Measurements from ENCODE around the gene GABRG3. TPM values are rescaled to one million over a fixed set of nuclear protein-coding genes. Genes with fewer than 3 reads are reported as not detected.

GABRG3 gene
- total and polyA plus RNA-seq, 4 donors: 0.02 to 0.19 TPM; not detected in 2

DNA sequence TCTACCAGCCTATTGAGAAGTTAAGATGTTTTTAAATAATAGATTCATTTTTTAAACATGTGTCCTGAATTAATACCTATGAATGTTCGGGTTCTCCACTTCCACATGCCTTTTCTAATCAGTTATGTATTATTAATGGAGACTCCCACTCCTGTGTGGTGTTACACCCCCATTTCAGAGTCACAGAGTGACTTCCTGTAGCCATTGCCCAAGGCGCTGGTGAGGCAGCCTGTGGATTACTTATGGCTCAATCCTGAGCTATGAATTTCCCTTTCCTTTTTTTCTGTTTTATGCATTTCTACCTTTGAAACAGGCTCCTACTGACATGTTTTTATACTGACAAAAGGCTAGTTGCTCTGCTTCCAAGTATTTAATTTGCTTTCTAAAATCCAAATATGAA, 162.3 kb downstream of the GABRG3 start:
- peaks cover 0 to 6% (median 0%) of the 10 kb centered on the region in 4 donors for H3K27me3 ChIP-seq (ENCODE audit: control insufficient read depth in 4 of 4, insufficient read depth in 4 of 4, low read length in 3 of 4)
- H3K9ac ChIP-seq (ENCODE audit: low read depth in 1 of 2, low read length in 2 of 2): no peak overlapping the region
- 35% methylated on average over 2 of the region's 2 CpGs for WGBS
- H3K4me3 ChIP-seq (ENCODE audit: low read depth in 1 of 3, low read length in 3 of 3): no peak overlapping the region
- no peaks in the 10 kb centered on the region for H3K4me1 ChIP-seq (ENCODE audit: control insufficient read depth in 4 of 4, insufficient read depth in 4 of 4, low read length in 3 of 4)
- H3K36me3 ChIP-seq (ENCODE audit: control insufficient read depth in 4 of 4, insufficient read depth in 3 of 4, low read depth in 1 of 4, low read length in 3 of 4): no peaks in the 10 kb centered on the region
- H3K27ac ChIP-seq (ENCODE audit: low read depth in 1 of 2, low read length in 2 of 2): no peak overlapping the region
- peaks cover 0 to 2% (median 0%) of the 10 kb centered on the region in 4 donors for H3K9me3 ChIP-seq (ENCODE audit: control insufficient read depth in 4 of 4, low read length in 3 of 4)
- no peak for DNase-seq (ENCODE audit: low spot score)
- TF ChIP-seq YY1 (IDR thresholded peaks at IDR 0.05) (no peak), FOXA2 (IDR thresholded peaks at IDR 0.05) (no peak)
- TF ChIP-seq, protein P1, sequence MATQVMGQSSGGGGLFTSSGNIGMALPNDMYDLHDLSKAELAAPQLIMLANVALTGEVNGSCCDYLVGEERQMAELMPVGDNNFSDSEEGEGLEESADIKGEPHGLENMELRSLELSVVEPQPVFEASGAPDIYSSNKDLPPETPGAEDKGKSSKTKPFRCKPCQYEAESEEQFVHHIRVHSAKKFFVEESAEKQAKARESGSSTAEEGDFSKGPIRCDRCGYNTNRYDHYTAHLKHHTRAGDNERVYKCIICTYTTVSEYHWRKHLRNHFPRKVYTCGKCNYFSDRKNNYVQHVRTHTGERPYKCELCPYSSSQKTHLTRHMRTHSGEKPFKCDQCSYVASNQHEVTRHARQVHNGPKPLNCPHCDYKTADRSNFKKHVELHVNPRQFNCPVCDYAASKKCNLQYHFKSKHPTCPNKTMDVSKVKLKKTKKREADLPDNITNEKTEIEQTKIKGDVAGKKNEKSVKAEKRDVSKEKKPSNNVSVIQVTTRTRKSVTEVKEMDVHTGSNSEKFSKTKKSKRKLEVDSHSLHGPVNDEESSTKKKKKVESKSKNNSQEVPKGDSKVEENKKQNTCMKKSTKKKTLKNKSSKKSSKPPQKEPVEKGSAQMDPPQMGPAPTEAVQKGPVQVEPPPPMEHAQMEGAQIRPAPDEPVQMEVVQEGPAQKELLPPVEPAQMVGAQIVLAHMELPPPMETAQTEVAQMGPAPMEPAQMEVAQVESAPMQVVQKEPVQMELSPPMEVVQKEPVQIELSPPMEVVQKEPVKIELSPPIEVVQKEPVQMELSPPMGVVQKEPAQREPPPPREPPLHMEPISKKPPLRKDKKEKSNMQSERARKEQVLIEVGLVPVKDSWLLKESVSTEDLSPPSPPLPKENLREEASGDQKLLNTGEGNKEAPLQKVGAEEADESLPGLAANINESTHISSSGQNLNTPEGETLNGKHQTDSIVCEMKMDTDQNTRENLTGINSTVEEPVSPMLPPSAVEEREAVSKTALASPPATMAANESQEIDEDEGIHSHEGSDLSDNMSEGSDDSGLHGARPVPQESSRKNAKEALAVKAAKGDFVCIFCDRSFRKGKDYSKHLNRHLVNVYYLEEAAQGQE (IDR thresholded peaks at IDR 0.05): no peak

DNA sequence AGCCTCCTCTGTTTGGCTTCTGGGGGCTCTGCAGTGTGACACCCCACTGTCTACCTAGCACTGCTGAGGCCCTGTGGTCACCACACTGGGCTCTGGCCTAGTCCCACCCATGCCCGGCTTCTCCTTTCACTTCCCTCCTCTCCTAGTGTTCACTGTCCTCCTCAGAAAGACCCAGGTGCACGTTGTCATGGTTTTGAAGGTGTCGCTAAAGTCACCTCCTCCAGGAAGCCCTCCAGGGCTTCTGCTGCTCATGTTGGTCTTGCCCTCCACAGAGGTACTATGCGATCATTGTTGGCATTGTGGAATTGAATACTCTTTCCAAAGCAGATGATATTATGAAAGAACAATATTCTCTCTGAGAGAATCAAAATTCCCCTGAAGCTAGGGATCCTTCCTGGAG, 163.5 kb downstream of the GABRG3 start:
- H3K27me3 ChIP-seq (ENCODE audit: control insufficient read depth in 4 of 4, insufficient read depth in 4 of 4, low read length in 3 of 4): peaks cover 0 to 3% (median 0%) of the 10 kb centered on the region in 4 donors
- no peaks in the 10 kb centered on the region for H3K36me3 ChIP-seq (ENCODE audit: control insufficient read depth in 4 of 4, insufficient read depth in 3 of 4, low read depth in 1 of 4, low read length in 3 of 4)
- no peak overlapping the region for H3K27ac ChIP-seq (ENCODE audit: low read depth in 1 of 2, low read length in 2 of 2)
- no peak for TF ChIP-seq SP1 (IDR thresholded peaks at IDR 0.05)
- no peaks in the 10 kb centered on the region for H3K4me1 ChIP-seq (ENCODE audit: control insufficient read depth in 4 of 4, insufficient read depth in 4 of 4, low read length in 3 of 4)
- 84% methylated on average over 4 of the region's 4 CpGs for WGBS
- H3K4me3 ChIP-seq (ENCODE audit: low read depth in 1 of 3, low read length in 3 of 3): no peak overlapping the region
- DNase-seq (ENCODE audit: low spot score): no peak
- H3K9me3 ChIP-seq (ENCODE audit: control insufficient read depth in 4 of 4, low read length in 3 of 4): peaks cover 0 to 2% (median 0%) of the 10 kb centered on the region in 4 donors
- H3K9ac ChIP-seq (ENCODE audit: low read depth in 1 of 2, low read length in 2 of 2): no peak overlapping the region

DNA sequence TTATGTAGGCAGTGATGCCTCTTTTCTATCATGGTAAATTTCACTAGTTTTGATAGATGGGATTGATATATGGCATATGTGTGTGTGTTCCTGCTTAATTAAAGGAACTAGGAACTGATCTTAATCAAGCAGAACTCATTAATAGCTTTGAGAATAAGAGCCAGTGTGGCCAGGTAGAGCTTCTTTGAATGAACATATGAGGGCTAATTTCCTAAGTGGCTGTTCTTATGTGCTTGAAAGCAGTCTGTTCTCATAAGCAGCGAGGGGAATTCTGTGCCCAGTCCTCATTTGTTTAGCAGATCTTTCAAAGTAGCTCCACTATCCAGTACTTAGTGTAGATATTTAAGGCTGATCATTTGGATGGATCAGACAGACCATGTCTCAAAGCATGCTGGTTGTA, 164.2 kb downstream of the GABRG3 start:
- WGBS: 63% methylated on average over 1 of the region's 1 CpG
- Histone ChIP-seq H3K9me3 (ENCODE audit: control insufficient read depth in 4 of 4, low read length in 3 of 4) (no peaks in the 10 kb centered on the region), H3K36me3 (ENCODE audit: control insufficient read depth in 4 of 4, insufficient read depth in 3 of 4, low read depth in 1 of 4, low read length in 3 of 4) (no peaks in the 10 kb centered on the region), H3K4me1 (ENCODE audit: control insufficient read depth in 4 of 4, insufficient read depth in 4 of 4, low read length in 3 of 4) (no peaks in the 10 kb centered on the region), H3K27ac (ENCODE audit: low read depth in 1 of 2, low read length in 2 of 2) (no peak overlapping the region), H3K9ac (ENCODE audit: low read depth in 1 of 2, low read length in 2 of 2) (no peak overlapping the region), H3K4me3 (ENCODE audit: low read depth in 1 of 3, low read length in 3 of 3) (no peak overlapping the region), H3K27me3 (ENCODE audit: control insufficient read depth in 4 of 4, insufficient read depth in 4 of 4, low read length in 3 of 4) (peaks cover 0 to 3% (median 0%) of the 10 kb centered on the region in 4 donors)
- DNase-seq (ENCODE audit: low spot score): no peak
- no peak for TF ChIP-seq YY1 (IDR thresholded peaks at IDR 0.05)
- TF ChIP-seq, protein P2, sequence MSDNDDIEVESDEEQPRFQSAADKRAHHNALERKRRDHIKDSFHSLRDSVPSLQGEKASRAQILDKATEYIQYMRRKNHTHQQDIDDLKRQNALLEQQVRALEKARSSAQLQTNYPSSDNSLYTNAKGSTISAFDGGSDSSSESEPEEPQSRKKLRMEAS (IDR thresholded peaks at IDR 0.05): no peak
- TF ChIP-seq, protein P3, sequence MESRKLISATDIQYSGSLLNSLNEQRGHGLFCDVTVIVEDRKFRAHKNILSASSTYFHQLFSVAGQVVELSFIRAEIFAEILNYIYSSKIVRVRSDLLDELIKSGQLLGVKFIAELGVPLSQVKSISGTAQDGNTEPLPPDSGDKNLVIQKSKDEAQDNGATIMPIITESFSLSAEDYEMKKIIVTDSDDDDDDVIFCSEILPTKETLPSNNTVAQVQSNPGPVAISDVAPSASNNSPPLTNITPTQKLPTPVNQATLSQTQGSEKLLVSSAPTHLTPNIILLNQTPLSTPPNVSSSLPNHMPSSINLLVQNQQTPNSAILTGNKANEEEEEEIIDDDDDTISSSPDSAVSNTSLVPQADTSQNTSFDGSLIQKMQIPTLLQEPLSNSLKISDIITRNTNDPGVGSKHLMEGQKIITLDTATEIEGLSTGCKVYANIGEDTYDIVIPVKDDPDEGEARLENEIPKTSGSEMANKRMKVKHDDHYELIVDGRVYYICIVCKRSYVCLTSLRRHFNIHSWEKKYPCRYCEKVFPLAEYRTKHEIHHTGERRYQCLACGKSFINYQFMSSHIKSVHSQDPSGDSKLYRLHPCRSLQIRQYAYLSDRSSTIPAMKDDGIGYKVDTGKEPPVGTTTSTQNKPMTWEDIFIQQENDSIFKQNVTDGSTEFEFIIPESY (IDR thresholded peaks at IDR 0.05): no peak
- no peak for TF ChIP-seq TAF1 (conservative IDR thresholded peaks at IDR 0.05)
- TF ChIP-seq EGR1 (IDR thresholded peaks at IDR 0.05; ENCODE audit: low read depth in 2 of 2): no peak
- no peak for TF ChIP-seq NR2F2 (IDR thresholded peaks at IDR 0.05)
- TF ChIP-seq, protein P1 (IDR thresholded peaks at IDR 0.05): no peak
- TF ChIP-seq HNF4A (conservative IDR thresholded peaks at IDR 0.05): no peak
- TF ChIP-seq GABPA (IDR thresholded peaks at IDR 0.05 in 1 of 2, conservative IDR thresholded peaks at IDR 0.05 in 1 of 2): no peak
- TF ChIP-seq, protein P4, sequence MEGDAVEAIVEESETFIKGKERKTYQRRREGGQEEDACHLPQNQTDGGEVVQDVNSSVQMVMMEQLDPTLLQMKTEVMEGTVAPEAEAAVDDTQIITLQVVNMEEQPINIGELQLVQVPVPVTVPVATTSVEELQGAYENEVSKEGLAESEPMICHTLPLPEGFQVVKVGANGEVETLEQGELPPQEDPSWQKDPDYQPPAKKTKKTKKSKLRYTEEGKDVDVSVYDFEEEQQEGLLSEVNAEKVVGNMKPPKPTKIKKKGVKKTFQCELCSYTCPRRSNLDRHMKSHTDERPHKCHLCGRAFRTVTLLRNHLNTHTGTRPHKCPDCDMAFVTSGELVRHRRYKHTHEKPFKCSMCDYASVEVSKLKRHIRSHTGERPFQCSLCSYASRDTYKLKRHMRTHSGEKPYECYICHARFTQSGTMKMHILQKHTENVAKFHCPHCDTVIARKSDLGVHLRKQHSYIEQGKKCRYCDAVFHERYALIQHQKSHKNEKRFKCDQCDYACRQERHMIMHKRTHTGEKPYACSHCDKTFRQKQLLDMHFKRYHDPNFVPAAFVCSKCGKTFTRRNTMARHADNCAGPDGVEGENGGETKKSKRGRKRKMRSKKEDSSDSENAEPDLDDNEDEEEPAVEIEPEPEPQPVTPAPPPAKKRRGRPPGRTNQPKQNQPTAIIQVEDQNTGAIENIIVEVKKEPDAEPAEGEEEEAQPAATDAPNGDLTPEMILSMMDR (IDR thresholded peaks at IDR 0.05; ENCODE audit: low read depth, low read length, missing input control): no peak
- TF ChIP-seq, protein P5, sequence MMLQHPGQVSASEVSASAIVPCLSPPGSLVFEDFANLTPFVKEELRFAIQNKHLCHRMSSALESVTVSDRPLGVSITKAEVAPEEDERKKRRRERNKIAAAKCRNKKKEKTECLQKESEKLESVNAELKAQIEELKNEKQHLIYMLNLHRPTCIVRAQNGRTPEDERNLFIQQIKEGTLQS (IDR thresholded peaks at IDR 0.05): no peak
- TF ChIP-seq FOXA2 (IDR thresholded peaks at IDR 0.05): no peak
- no peak for TF ChIP-seq HNF4G (IDR thresholded peaks at IDR 0.05)
- no peak for TF ChIP-seq JUND (IDR thresholded peaks at IDR 0.05)
- TF ChIP-seq FOXA1 (IDR thresholded peaks at IDR 0.05): no peak
- no peak for TF ChIP-seq RXRA (IDR thresholded peaks at IDR 0.05)
- TF ChIP-seq RAD21 (IDR thresholded peaks at IDR 0.05): no peak

Data from liver (tissue), 9 donors.